Stimulated activated CD4-positive, alpha-beta T cell treated with anti-CD3 and anti-CD28 coated beads, TNF-alpha, amount 100 ng/mL, for 48 hours (primary cell): ENCODE data around the gene NID1.
"Not testable (repeated sequence)": the region's sequence is repeated elsewhere in the genome, so short reads cannot be mapped to it uniquely, and the experiment has no call there.

Experiments
- DNase-seq, 3 donors: peaks; one replicate each; pipeline ENCODE4 v3.0.0-alpha.2; 2020; ENCODE audit warnings: low read depth in 3 of 3

NID1 gene

GRCh38 chr1:235999259-235999925 lies 65.5 kb downstream of the NID1 start:
- DNase-seq, result peak; percentile 37 to 51 (median 46)

- peak; percentile 29 to 36 (median 34) for DNase-seq
Observed at GRCh38 chr1:235998812-235999211, 66.1 kb downstream of the NID1 start.

GRCh38 chr1:235997931-235998330 lies 67.0 kb downstream of the NID1 start:
- DNase-seq, result no peak

GRCh38 chr1:235997049-235997448 lies 67.8 kb downstream of the NID1 start:
- DNase-seq, result no peak

GRCh38 chr1:235996048-235996785 lies 68.7 kb downstream of the NID1 start:
- DNase-seq, result no peak

- DNase-seq, result no peak
Observed at GRCh38 chr1:235995511-235995910, 69.4 kb downstream of the NID1 start.

GRCh38 chr1:235993652-235994051 lies 71.2 kb downstream of the NID1 start:
- no peak for DNase-seq

- no peak for DNase-seq
Observed at GRCh38 chr1:235992868-235993267, 72.0 kb downstream of the NID1 start.

GRCh38 chr1:235992346-235992745 lies 72.5 kb downstream of the NID1 start:
- no peak for DNase-seq

GRCh38 chr1:235990330-235990795 lies 74.5 kb downstream of the NID1 start:
- no peak for DNase-seq

- no peak for DNase-seq
Observed at GRCh38 chr1:235989105-235989504, 75.8 kb downstream of the NID1 start.

GRCh38 chr1:235986869-235987268 lies 78.0 kb downstream of the NID1 start:
- DNase-seq, result no peak

- DNase-seq, result no peak
Observed at GRCh38 chr1:235984041-235984825, 80.7 kb downstream of the NID1 start.

- DNase-seq, result no peak
Observed at GRCh38 chr1:235980976-235981375, 83.9 kb downstream of the NID1 start.

- DNase-seq, result no peak
Observed at GRCh38 chr1:235979716-235980333, 85.1 kb downstream of the NID1 start.

GRCh38 chr1:235979176-235979575 lies 85.7 kb downstream of the NID1 start:
- no peak for DNase-seq

GRCh38 chr1:235976490-235976889 lies 88.4 kb downstream of the NID1 start:
- DNase-seq, result no peak

GRCh38 chr1:235974616-235975015 lies 90.3 kb downstream of the NID1 start:
- DNase-seq, result no peak

GRCh38 chr1:235972691-235973090 lies 92.2 kb downstream of the NID1 start:
- not testable (repeated sequence) for DNase-seq

GRCh38 chr1:235972311-235972689 lies 92.6 kb downstream of the NID1 start:
- no peak for DNase-seq

GRCh38 chr1:235971571-235972310 lies 93.1 kb downstream of the NID1 start:
- DNase-seq, result peak; percentile 75 to 79 (median 77)
